OCI-LY3 (cell line): Measurements from ENCODE around the gene PEAK3.

Experiments
- H2AFZ ChIP-seq: fragments of 200-600, 300-600 bp; shearing (Covaris generic); 2 replicates; pipeline ENCODE4 v1.6.0; 2014; ENCODE audit warnings: antibody characterized with exemption, low read depth, low read length
- H3K27ac ChIP-seq: fragments of 200-600, 300-600 bp; sonication (generic); 2 replicates; pipeline ENCODE4 v1.5.1; 2014; ENCODE audit warnings: mild to moderate bottlenecking, low read length, moderate library complexity, mixed read lengths
- H3K27me3 ChIP-seq: fragments of 200-600, 300-600 bp; sonication (generic); 2 replicates; pipeline ENCODE4 v1.6.1; 2014; ENCODE audit warnings: low read depth, low read length, mixed read lengths
- H3K36me3 ChIP-seq: fragments of 200-600, 300-600 bp; sonication (generic); replicated peaks from 2 replicates; pipeline ENCODE3; 2014; ENCODE audit warnings: low read depth, low read length, mixed read lengths
- H3K4me1 ChIP-seq: fragments of 300-600, 200-600 bp; sonication (generic); 2 replicates; pipeline ENCODE4 v1.6.1; 2014; ENCODE audit warnings: low read length, mixed read lengths
- H3K4me2 ChIP-seq: fragments of 200-600, 300-600 bp; sonication (generic); 2 replicates; pipeline ENCODE4 v1.6.1; 2014; ENCODE audit warnings: low read length, mixed read lengths
- H3K4me3 ChIP-seq: fragments of 300-600, 200-600 bp; sonication (generic); 2 replicates; pipeline ENCODE4 v1.5.1; 2014; ENCODE audit warnings: antibody characterized with exemption, mild to moderate bottlenecking, low read length, moderate library complexity
- H3K79me2 ChIP-seq: fragments of 300-600, 200-600 bp; shearing (Covaris generic); 2 replicates; pipeline ENCODE4 v1.6.1; 2014; ENCODE audit warnings: mild to moderate bottlenecking, low read length, mixed read lengths
- H3K9ac ChIP-seq: fragments of 300-600, 200-600 bp; shearing (Covaris generic); 2 replicates; pipeline ENCODE4 v1.6.0; 2014; ENCODE audit warnings: mild to moderate bottlenecking, low read length, moderate library complexity
- H3K9me3 ChIP-seq: fragments of 200-600, 300-600 bp; shearing (Covaris generic); 2 replicates; pipeline ENCODE4 v1.6.1; 2014; ENCODE audit warnings: low read length, mixed read lengths; ENCODE audit not compliant: insufficient read depth
- H4K20me1 ChIP-seq: fragments of 200-600, 300-600 bp; sonication (generic); 2 replicates; pipeline ENCODE4 v1.6.1; 2016; ENCODE audit warnings: low read length, mixed read lengths; ENCODE audit not compliant: insufficient read depth
- CTCF ChIP-seq: fragments of 200-600, 300-600 bp; sonication (generic); IDR thresholded peaks from 2 replicates; pipeline ENCODE4 v1.5.1; 2014; ENCODE audit warnings: antibody characterized with exemption, low read length, low read depth
- EZH2phosphoT487 ChIP-seq: fragments of 200-600 bp; shearing (Covaris generic); IDR thresholded peaks from 2 replicates; pipeline ENCODE4 v1.6.1; 2018; ENCODE audit warnings: antibody characterized with exemption, mixed run types, low read depth

PEAK3 gene

DNA sequence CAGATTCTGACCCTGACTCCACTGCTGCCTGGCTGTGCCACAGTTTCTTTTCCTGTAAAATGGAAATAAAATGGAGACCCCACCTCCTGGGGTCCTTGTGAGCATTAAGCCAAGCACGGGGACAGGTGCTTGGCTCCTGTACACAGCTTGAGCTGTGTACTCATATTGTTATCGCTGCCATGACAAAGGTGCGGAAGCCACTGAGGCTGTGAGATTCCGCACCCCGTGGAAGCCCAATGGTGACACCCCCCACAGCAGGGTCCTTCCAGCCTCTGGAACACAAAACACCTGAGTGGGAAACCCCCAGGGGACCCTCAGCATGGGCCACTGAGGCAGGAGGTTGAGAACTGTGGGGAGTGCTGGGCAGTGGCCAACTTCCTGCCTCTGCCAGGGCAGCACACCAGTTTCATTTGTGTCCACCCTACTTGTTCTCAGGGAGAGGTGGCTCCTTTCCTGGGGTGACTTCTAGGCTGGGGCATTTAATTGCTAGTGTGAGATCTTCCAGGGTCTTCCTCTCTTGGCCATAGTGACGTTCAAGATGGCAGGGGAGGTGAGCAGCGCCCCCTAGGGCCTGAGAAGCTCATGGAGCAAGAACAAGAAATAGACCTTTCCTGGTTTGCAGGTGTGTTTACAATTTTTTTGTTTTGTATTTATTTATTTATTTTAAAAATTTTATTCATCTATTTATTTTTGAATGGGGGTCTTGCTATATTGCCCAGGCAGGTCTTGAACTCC, 20.4 kb downstream of the PEAK3 start:
- H3K36me3 ChIP-seq: no peaks in the 10 kb centered on the region
- no peak overlapping the region for H2AFZ ChIP-seq
- H3K9me3 ChIP-seq: no peaks in the 10 kb centered on the region
- H4K20me1 ChIP-seq: no peaks in the 10 kb centered on the region
- no peak overlapping the region for H3K9ac ChIP-seq
- no peaks in the 10 kb centered on the region for H3K27me3 ChIP-seq
- no peak overlapping the region for H3K4me2 ChIP-seq
- peaks cover 36% of the 10 kb centered on the region for H3K4me1 ChIP-seq
- TF ChIP-seq EZH2phosphoT487 (no peak), CTCF (peak; percentile 68)
- no peak overlapping the region for H3K4me3 ChIP-seq
- H3K79me2 ChIP-seq: no peaks in the 10 kb centered on the region
- H3K27ac ChIP-seq: no peak overlapping the region

DNA sequence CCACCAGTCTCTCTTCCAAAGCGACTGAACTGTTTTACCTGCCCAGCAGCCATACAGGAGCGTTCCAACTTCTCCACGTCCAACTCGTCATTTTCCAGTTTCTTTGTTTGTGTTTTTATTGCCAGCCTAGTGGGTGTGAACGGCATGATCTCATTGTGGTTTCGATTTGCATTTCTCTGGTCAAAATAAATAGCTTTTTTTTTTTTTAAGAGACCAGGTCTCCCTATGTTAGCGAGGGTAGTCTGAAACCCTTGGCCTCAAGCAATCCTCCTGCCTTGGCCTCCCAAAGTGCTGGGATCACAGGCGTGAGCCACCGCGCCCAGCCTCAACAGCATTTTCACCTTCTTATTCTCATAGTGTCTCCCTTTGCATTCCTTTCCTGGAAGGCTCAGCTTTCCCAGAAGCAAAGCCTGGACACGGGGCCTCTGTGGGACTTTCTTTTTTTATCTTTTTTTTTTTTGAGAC, 21.6 kb downstream of the PEAK3 start:
- Histone ChIP-seq H4K20me1 (no peaks in the 10 kb centered on the region), H3K9ac (no peak overlapping the region), H3K79me2 (no peaks in the 10 kb centered on the region), H3K9me3 (no peaks in the 10 kb centered on the region), H3K27ac (no peak overlapping the region), H3K36me3 (no peaks in the 10 kb centered on the region), H2AFZ (no peak overlapping the region), H3K27me3 (no peaks in the 10 kb centered on the region), H3K4me1 (peaks cover 36% of the 10 kb centered on the region), H3K4me2 (no peak overlapping the region), H3K4me3 (no peak overlapping the region)
- TF ChIP-seq CTCF (no peak), EZH2phosphoT487 (no peak)

DNA sequence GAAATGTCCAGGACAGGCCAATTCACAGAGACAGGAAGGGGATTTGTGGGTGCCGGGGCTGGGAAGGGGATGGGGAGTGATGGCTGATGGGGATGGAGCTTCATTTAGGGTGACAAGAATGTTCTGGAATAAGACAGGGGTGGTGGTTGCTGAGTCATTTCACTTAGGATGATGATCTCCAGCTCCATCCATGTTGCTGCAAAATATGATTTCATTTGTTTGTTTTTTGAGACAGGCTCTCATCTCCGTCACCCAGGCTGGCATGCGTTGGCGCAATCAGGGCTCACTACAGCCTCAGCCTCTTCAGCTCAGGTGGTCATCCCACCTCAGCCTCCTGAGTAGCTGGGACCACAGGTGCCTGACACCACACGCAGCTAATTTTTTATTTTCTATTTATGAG, 22.6 kb downstream of the PEAK3 start:
- Histone ChIP-seq H3K9ac (no peak overlapping the region), H3K79me2 (no peaks in the 10 kb centered on the region), H3K9me3 (no peaks in the 10 kb centered on the region), H3K4me1 (peaks cover 31% of the 10 kb centered on the region), H3K36me3 (no peaks in the 10 kb centered on the region), H2AFZ (no peak overlapping the region), H4K20me1 (no peaks in the 10 kb centered on the region), H3K4me2 (no peak overlapping the region), H3K4me3 (no peak overlapping the region), H3K27me3 (no peaks in the 10 kb centered on the region), H3K27ac (no peak overlapping the region)
- TF ChIP-seq EZH2phosphoT487 (no peak), CTCF (no peak)

DNA sequence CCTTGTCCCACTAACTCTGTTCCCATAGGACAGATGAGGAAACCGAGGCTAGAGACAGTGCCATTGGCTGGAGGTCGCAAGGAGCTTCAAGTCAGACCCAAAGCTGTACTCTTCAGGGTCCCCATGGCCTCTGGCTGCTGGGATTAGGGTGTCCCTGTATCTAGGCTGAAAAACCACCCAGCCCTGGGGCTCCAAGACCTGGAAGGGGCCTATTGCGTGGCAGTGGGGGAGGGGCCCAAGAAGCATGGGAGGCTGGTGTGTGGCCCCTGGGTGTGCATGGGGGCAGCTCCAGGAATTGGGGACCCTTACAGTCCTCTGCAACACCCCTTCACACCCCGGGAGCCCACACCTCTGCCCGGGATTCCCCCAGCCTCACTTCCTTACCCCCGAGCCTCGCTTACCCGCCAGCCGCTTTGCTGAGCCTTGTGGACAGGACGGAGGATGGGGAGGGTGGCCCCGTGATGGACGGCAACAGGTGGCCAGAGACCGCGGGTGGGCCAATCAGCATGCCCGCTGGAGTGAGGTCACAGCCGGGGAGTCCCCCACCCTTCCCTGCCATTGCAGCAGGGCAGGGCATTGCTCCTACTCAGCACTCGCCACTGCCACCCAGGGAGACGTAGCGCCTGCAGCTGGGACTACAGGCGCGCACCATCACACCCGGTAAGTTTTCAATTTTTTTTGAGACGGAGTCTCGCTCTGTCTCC, 25.8 kb downstream of the PEAK3 start, which contains the start of gene JSRP1:
TSS of gene JSRP1 (minus strand) at position 436 of the 704 bp plus-strand sequence. CDS start 1,103 bp downstream, outside the sequence.
- peak within 1 kb of the TSS; percentile 85 for H3K4me2 ChIP-seq

More for the DNA sequence above, 25.8 kb downstream of the PEAK3 start, which contains the start of gene JSRP1:
- peaks cover 7% of the 10 kb centered on the region for H3K36me3 ChIP-seq
- no peaks in the 10 kb centered on the region for H4K20me1 ChIP-seq
- H3K9me3 ChIP-seq: no peaks in the 10 kb centered on the region
- H3K4me3 ChIP-seq: peak within 1 kb of the TSS; percentile 79
- H3K4me1 ChIP-seq: peaks cover 29% of the 10 kb centered on the region
- peak within 1 kb of the TSS; percentile 59 for H3K9ac ChIP-seq
- peak within 1 kb of the TSS; percentile 2; the same call in 1 of the 2 replicates for H3K27ac ChIP-seq
- H3K79me2 ChIP-seq: no peaks in the 10 kb centered on the region
- no peaks in the 10 kb centered on the region for H3K27me3 ChIP-seq
- peak within 1 kb of the TSS; percentile 84; the same call in 1 of the 2 replicates for H2AFZ ChIP-seq
- TF ChIP-seq EZH2phosphoT487 (no peak), CTCF (peak; percentile 12; the same call in 1 of the 2 replicates)
